NCI-H1092 (cell line): ENCODE measurements around the gene SLC2A9.
A peak's percentile ranks its signal among the peaks of the same experiment; 100 is the strongest.

Experiments
- DNase-seq: peaks from one replicate; lab custom pipeline; 2025; lab: John Stamatoyannopoulos, UW

The SLC2A9 gene

DNA sequence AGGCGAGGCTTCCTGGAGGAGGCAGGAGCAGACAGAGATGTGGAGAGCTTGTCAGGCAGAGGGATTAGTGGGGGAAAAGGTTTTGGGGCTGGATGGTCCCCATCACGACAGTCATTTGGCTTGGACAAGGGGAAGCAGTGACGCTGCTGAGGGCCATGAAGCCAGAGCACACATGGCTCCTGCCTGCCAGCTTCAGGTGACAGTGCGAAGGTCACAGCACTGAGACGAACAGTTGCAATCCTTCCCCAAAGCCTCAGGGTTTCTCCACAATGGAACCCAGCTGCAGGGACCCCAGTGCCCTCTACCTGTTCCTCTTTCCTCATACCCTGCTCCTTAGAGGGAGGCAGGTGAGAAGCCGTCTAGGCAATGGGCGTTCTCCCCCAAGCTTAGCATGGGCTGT, 129.6 kb downstream of the SLC2A9 start:
- no peak for DNase-seq

DNA sequence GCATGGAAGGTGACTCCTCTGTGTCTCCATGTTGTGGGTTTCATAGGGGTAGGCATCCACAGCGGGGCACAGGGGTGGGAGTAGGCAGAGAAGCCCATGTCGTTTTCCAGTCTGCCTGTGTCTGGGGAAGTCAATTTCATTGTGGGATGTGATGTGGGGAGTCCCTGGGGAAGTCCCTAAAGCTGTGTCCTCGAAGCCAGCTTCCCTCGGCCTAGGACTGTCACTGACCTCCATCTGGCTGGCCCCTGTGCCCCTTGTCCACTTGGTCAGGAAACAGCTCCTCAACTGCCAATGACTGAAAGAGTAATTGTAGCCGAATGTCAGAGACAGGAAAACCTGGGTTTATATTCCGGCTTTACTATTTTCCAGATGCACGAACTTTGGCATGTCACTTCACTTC, 130.2 kb downstream of the SLC2A9 start:
- DNase-seq: no peak

- DNase-seq: no peak
Measured at GRCh38 chr4:9889306-9889705, 132.0 kb downstream of the SLC2A9 start.

DNA sequence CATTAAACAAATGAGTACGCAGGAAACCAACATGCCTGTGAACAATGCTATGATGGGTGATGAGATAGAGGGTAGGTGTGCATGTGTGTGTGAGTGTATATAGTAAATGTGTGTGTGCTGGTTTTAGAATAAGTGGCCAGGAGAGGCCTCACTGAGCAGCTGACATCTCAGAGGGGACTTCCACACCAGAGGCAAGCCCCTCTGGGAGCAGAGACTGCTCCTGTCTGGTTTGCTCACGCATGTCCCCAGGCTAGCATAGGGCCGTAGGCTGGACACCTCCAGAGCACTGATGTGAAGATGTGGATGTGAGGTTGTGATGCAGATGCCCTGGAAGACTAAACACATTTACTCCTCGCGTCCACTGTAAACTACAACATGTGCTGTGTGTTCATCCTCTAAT, 135.3 kb downstream of the SLC2A9 start:
- no peak for DNase-seq

- no peak for DNase-seq
Measured at GRCh38 chr4:9880406-9881197, 140.7 kb downstream of the SLC2A9 start.

- no peak for DNase-seq
Measured at GRCh38 chr4:9877123-9877522, 144.2 kb downstream of the SLC2A9 start.

DNA sequence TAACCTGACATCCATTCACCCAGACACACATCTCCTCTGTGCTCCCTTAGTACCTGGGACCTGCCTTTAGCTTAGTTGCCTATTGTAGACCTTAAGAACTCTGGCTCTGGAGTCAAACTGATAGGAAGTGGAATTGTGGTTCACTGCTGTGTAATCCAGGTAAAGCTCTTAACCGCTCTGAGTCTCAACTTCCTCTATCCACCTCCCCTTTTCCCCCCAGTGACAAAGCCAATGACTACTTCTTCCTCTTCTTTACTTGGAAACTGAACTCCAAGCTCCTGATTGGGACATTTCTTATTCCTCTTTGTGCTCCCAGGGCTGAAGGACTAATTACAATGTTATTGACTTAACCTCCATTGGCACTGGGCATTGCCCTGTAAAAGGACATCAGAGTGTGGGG, 145.8 kb downstream of the SLC2A9 start:
- no peak for DNase-seq

GRCh38 chr4:9874385-9874784, 146.9 kb downstream of the SLC2A9 start:
- no peak for DNase-seq

DNA sequence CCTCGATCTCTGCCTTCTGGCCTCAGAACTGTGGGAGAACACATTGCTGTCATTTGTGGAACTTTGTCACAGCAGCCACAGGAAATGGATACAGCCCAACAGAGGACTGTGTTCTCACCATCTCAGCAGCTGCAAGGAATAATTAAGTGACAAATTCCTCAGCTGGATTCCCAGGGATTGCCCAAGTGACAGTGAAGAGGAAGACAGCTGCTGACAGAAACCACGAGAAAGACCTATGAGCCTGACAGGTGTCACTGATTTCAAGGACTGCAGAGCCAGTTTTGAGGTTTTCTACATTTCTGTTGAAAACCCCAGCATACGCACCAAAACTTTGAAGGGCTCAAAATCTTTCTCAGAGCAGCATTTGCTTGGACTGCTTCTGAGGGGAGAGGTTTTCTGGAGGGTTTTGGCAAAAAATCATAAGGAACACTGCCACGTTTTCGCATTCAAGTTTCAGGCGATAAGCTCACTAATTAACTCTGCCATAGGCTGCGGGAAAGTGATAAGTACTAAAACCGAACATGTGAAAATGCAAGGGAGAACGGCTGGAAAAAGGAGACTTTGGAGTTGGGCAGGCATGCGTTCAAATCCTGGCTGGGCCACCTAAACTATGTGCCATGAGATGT, 151.0 kb downstream of the SLC2A9 start:
- no peak for DNase-seq

- peak; percentile 72 for DNase-seq
Measured at GRCh38 chr4:9867751-9868425, 153.4 kb downstream of the SLC2A9 start.

GRCh38 chr4:9866931-9867330, 154.4 kb downstream of the SLC2A9 start:
- DNase-seq: no peak

DNA sequence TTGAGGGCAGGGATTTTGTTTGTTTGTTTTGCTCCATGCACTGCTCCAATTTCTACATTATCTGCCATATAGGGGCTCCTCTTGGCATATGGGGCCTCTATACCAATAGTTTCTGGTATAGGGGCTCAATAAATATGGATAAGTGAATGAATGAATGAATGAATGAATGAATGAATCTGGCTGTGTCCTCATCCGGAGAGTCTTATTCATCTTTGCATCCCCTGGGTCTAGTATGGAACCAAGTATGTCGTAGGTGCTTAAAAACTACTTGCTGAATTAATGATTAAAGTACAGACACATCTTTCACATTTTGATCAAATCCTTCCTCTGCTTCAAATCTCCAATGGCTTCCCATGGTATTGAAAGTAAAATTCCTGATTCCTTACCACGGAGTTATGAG, 159.7 kb downstream of the SLC2A9 start:
- no peak for DNase-seq

- no peak for DNase-seq
Measured at GRCh38 chr4:9859810-9860209, 161.5 kb downstream of the SLC2A9 start.

DNA sequence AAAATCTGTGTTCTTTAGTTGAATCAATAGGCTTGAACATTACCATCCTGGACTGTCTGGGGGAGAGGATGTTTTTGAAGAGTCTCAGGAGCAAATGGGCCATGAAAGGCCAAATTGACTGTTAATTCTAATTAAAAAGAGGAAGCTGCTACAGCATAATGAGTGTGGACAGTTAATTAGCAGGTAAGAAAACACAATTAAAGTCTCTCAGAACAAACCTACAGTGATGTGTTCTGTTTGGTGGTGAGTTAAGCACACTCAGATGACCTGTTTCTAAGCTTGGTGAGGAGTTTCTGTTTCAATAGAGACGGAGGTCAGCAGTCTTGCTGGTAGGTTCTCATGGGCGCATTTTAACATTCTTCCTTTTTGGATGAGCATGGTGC, 171.8 kb downstream of the SLC2A9 start:
- no peak for DNase-seq

DNA sequence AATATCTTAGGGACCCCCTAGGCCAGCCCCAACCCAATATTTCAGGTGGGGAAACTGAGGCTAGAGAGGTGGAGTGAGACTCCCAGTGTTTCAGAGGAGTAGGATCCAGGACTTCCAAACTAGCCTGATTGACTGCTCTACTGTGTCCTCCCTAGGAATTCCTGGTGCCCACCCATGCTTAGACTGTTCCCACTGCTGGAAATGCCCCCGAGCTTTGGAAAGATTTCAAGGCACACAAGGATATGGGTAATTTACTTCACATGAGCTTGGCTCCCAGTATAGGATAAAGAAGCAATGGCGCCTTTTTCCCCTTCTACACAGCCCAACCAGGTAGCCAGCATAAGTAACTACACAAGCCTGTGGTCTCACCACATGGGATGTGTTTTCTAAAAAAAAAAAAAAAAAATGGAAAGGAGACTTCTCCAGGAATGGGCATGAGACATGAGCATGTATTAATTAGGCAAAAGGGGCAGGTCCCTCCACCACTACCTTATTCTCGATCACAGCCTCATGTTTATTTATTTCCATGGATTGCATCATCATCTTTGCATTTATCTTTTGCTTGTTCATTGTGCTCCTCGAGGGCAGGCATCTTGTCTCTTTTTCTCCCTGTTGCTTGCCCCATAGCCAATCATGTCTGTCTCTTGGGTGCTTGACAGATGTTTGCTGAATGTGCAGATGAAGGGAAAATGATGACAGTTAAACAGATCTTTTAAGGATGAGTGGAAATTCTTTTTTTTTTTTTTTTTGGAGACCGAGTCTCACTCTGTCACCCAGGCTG, 173.1 kb downstream of the SLC2A9 start:
- no peak for DNase-seq

DNA sequence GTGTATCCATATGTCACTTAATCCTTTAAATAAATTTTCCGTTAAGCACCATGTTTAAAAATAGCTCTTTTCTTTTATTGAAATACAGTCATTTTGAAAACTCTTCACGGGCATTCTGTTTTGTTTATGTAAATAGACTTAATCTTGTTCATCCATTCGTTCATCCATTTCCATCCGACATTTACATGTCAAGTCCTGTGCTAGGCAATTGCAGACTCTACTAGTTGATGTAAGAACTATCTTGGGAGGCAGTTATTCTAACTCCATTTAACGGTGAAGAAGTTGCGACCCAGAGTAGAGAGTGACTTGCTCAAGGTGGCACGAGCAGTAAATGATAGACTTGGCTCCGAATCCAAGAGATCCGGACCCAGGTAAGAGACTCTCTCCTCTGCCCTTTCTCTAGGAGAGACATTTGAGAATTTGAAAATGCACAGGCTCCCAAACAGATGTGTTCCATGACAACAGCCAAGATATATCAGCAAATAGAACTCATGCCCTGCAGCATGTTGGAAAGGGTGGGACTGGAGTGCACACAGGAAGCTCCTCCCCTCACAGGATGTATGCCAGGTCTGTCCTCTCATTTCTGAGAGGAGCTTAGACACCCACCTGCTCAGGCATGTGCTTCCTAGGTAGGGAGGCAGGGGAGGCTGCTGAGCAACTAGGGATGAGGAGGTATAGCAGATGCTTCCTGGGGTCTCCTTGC, 175.4 kb downstream of the SLC2A9 start:
- no peak for DNase-seq

GRCh38 chr4:9841072-9841471, 180.2 kb downstream of the SLC2A9 start:
- no peak for DNase-seq

GRCh38 chr4:9835430-9835829, 185.9 kb downstream of the SLC2A9 start:
- DNase-seq: no peak

DNA sequence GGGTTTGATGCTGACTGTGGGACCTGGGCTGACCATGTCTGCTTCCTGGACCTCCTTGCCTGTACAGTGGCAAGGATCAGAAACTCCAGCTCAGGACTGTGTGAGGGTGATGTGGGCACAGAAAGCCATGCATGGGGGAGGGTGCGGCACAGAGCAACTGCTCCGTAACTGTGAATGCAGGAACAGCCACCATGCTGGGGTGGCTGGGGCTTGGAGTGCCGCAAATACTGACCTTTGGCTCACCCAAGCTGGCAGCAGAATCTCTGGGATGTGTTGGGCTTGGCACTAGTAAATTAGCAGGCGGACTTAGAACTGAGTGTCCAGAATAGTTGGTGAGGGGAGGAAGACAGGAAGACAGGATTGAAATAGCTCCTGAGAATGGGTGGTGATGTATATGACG, 187.9 kb downstream of the SLC2A9 start:
- DNase-seq: no peak

DNA sequence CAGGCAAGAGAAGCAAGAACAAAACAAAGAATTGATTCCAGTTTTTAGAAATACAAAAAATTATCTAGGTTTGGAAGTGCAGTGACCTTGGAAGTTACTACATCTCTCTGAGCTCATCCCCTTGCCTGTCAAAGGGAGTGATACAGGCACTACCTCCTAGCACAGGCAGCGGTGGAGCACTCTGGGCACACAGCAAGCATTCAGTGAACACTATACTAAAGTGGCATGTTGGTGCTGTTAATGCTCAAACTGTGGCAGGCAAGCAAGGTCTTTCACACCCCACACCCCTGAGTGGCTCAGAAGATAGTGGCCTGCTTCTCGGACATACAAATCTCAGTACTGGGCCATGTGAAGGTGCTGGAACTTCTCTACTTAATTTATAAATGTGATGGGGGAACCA, 188.7 kb downstream of the SLC2A9 start:
- DNase-seq: no peak

GRCh38 chr4:9826551-9826950, 194.7 kb downstream of the SLC2A9 start:
- no peak for DNase-seq

DNA sequence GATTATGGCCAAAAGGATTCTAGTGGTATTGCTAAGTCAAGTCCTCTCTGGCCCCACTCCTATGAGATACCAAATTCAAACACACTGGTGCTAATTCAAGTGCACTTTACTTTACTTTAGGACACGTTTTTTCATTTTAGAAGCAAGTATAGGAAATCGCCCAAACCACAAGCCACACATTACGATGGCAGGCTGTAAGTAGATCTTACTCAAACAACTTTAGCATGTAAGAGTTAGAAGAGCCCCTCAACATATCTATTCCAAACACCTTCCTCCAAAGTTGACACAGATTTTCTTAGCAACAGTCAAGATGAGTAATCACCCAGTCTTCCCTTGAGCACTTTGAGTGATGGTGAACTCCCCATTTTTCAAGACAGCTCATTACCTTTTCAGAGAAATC, 196.2 kb downstream of the SLC2A9 start:
- no peak for DNase-seq
